GM12878 (cell line): ENCODE results near the gene NUDT14. TPM values are rescaled to one million over a fixed set of nuclear protein-coding genes. Genes with fewer than 3 reads are reported as not detected.

ENCODE experiments used
- ATAC-seq: fragments of 200-7000 bp; cut with Tn5 transposase; 3 replicates; pipeline ENCODE4 v1.9.1; 2020; ENCODE audit warnings: mild to moderate bottlenecking, moderate library complexity
- BruUV-seq: library from RNA; stranded (reverse); fragments of 400-500 nt; replicated peaks from 2 replicates; lab custom pipeline; 2021; lab: Mats Ljungman, UMichigan
- CTCF ChIA-PET: fragments of 300-600 bp; sonication (Branson Sonifier 250); formaldehyde crosslinking; extraction: SDS; loops from one replicate; lab custom pipeline; 2021; ENCODE audit warnings: inconsistent platforms; lab: Yijun Ruan, JAX
- POLR2A ChIA-PET: fragments of 350-600 bp; formaldehyde crosslinking; extraction: SDS; loops from one replicate; lab custom pipeline; 2021; ENCODE audit warnings: inconsistent platforms; lab: Charles Lee
- RAD21 ChIA-PET: fragments of 300-600 bp; sonication (Branson Sonifier 250); formaldehyde crosslinking; loops from one replicate; lab custom pipeline; 2023; ENCODE audit warnings: antibody characterized with exemption; ENCODE audit not compliant: unreplicated experiment; lab: Charles Lee
- SMC1A ChIA-PET: fragments of 300-600 bp; sonication (Branson Sonifier 250); formaldehyde crosslinking; loops from one replicate; lab custom pipeline; 2023; ENCODE audit not compliant: unreplicated experiment, uncharacterized antibody; lab: Charles Lee
- DNase-seq: peaks from one replicate; pipeline ENCODE4 v3.0.0-alpha.2; 2011; ENCODE audit warnings: low read depth, low spot score
- FAIRE-seq: peaks from 3 replicates; lab custom pipeline; 2011; peaks lifted over from hg19 to GRCh38; lab: Jason Lieb, UNC
- H2AFZ ChIP-seq: 2 replicates; pipeline ENCODE4 v1.6.0; 2011; ENCODE audit warnings: low read depth, low read length, control low read depth; ENCODE audit not compliant: control insufficient read depth
- H3K27ac ChIP-seq: 2 replicates; pipeline ENCODE4 v1.5.1; 2011; ENCODE audit warnings: control low read depth; ENCODE audit not compliant: control insufficient read depth, insufficient read depth
- H3K27me3 ChIP-seq, 2 experiments: replicated peaks in 1 of 2; 2 replicates each; pipeline versions ENCODE4 v1.6.0 to v1.6.1; 2011; ENCODE audit warnings: low read length in 1 of 2; ENCODE audit not compliant: control insufficient read depth in 2 of 2, insufficient read depth in 2 of 2
- H3K36me3 ChIP-seq, 2 experiments: 2 replicates each; pipeline ENCODE4 v1.5.1; 2011; ENCODE audit warnings: low read length in 1 of 2; ENCODE audit not compliant: control insufficient read depth in 2 of 2, insufficient read depth in 2 of 2
- H3K4me1 ChIP-seq: 2 replicates; pipeline ENCODE4 v1.6.1; 2011; ENCODE audit warnings: mild to moderate bottlenecking, low read length, moderate library complexity, mixed read lengths; ENCODE audit not compliant: control insufficient read depth, insufficient read depth
- H3K4me2 ChIP-seq: 2 replicates; pipeline ENCODE4 v1.6.0; 2011; ENCODE audit warnings: control low read depth; ENCODE audit not compliant: control insufficient read depth, insufficient read depth
- H3K4me3 ChIP-seq: fragments of 200-600 bp; sonication (generic); 2 replicates; pipeline ENCODE4 v1.5.1; 2016
- H3K79me2 ChIP-seq: 2 replicates; pipeline ENCODE4 v1.6.0; 2011; ENCODE audit warnings: low read length; ENCODE audit not compliant: control insufficient read depth, insufficient read depth
- H3K9ac ChIP-seq: 2 replicates; pipeline ENCODE4 v1.8.0; 2011; ENCODE audit warnings: low read length, control low read depth, mixed read lengths; ENCODE audit not compliant: control insufficient read depth, insufficient read depth
- H3K9me3 ChIP-seq: replicated peaks from 3 replicates; pipeline ENCODE4 v1.5.1; 2011; ENCODE audit warnings: mild to moderate bottlenecking, low read length; ENCODE audit not compliant: control insufficient read depth, insufficient read depth
- H4K20me1 ChIP-seq: 2 replicates; pipeline ENCODE4 v1.6.0; 2011; ENCODE audit not compliant: control insufficient read depth, insufficient read depth
- CEBPB ChIP-seq, 2 experiments: fragments of 150-350 bp in 1 of 2; IDR thresholded peaks; 2 replicates each; pipeline ENCODE4 v1.6.1; 2012 to 2014; ENCODE audit warnings: low read depth in 2 of 2, low read length in 2 of 2, borderline replicate concordance in 1 of 2, inconsistent platforms in 1 of 2
- NBN ChIP-seq: fragments of 450-650 bp; IDR thresholded peaks from 2 replicates; pipeline ENCODE4 v1.6.1; 2016
- NR2C1 ChIP-seq: fragments of 450-650 bp; IDR thresholded peaks from 2 replicates; pipeline ENCODE4 v1.6.1; 2017; ENCODE audit warnings: antibody characterized with exemption, mild to moderate bottlenecking, moderate library complexity
- RAD51 ChIP-seq: fragments of 450-650 bp; IDR thresholded peaks from 2 replicates; pipeline ENCODE4 v1.6.1; 2016; ENCODE audit warnings: moderate library complexity, mild to moderate bottlenecking, inconsistent platforms
- SIN3A ChIP-seq: IDR thresholded peaks from 2 replicates; pipeline ENCODE4 v1.6.1; 2012; ENCODE audit warnings: low read depth, low read length, improper control_type of control experiment
- TCF7 ChIP-seq: IDR thresholded peaks from 2 replicates; pipeline ENCODE4 v1.6.1; 2014; ENCODE audit warnings: antibody characterized with exemption, borderline replicate concordance
- ZNF24 ChIP-seq: fragments of 450-650 bp; IDR thresholded peaks from 2 replicates; pipeline ENCODE4 v1.6.1; 2017; ENCODE audit warnings: antibody characterized with exemption, mild to moderate bottlenecking
- WGBS: methylation state at CpG from one replicate; pipeline ENCODE4 v1.1.6; 2016; ENCODE audit warnings: low lambda C conversion rate; ENCODE audit not compliant: insufficient replicate concordance, insufficient coverage; ENCODE audit errors: missing lambda C conversion rate; 5-methylcytosine and 5-hydroxymethylcytosine counted together
- in situ Hi-C: fragments of 300-500 bp; cut with MboI; formaldehyde crosslinking; loops from 9 replicates; pipeline ENCODE4 v1.14.3; 2018; ENCODE audit warnings: mixed read lengths
- intact Hi-C: fragments of 100-400 bp; cut with micrococcal nuclease; formaldehyde crosslinking; loops from one replicate; pipeline ENCODE4 v1.14.2; 2022; ENCODE audit not compliant: unreplicated experiment
- polyA plus RNA-seq, 11 experiments: library from polyadenylated mRNA; depleted of rRNA in 4 of 11; unstranded in 6 of 11; stranded (reverse) in 5 of 11; fragments of >200 nt; fragmentation: Nextera tagmentation in 4 of 11; fragmentation: Illumina TruSeq in 1 of 11; extraction: Ambion mirVana in 4 of 11; extraction: Trizol in 1 of 11; gene quantifications; 1 replicate in 1 of 11; 2 replicates in 10 of 11; pipeline versions ENCODE4 v1.2.1 to v1.2.3, GENCODE V29; 2011 to 2016; ENCODE audit warnings: inconsistent platforms in 2 of 11, missing spikeins in 2 of 11, low read depth in 1 of 11
- total RNA-seq, 4 experiments: library from RNA; depleted of rRNA in 3 of 4; stranded (reverse); fragments of >200 nt in 3 of 4; fragmentation: Illumina TruSeq in 1 of 4; extraction: Trizol in 1 of 4; gene quantifications; 2 replicates each; pipeline versions ENCODE4 v1.2.1 to v1.2.3, GENCODE V29; 2013 to 2021
- TF ChIP-seq, protein P1 (sequence below): fragments of 450-650 bp; IDR thresholded peaks from 2 replicates; pipeline ENCODE4 v1.6.1; 2017; ENCODE audit warnings: borderline replicate concordance

Gene NUDT14
- total and polyA plus RNA-seq, 10 of the 15 experiments (the other 5 are each of a cell fraction or from before 2014, with no cell fraction given) = 0.62 to 6.8 (median 4.3) TPM; not detected in 1

DNA sequence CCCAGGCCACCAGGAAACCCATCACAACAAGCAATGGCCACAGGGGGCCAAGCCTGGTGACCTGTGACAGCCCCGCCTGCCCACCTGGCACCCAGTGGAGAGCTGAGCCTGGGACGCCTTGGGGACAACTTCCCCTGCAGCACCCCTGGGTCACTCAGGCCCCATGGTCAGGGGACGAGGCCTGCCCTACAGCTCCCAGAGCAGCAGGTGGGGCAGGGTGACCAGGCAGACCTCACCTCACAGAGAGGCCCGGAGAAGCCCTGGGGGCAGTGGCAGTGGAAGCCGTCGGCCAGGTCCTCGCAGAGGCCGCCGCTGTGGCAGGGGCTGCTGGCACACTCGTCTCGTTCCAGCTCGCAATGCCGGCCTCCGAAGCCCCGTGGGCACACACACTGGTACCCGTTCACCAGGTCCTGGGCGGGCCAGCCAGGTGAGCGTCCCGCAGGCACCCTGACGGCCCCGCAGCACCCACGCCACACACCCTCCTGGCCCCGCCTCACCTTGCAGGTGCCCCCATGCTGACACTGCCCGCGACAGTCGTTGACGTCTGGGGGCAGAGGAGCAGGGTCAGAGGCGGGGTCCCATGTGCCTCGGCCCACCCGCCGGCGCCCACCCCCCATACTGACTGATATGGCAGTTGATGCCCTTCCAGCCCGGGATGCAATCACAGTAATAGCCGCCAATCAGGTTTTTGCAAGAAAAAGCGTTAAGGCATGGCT is 30.6 kb downstream of the NUDT14 start:
- no peak overlapping the region for H3K27ac ChIP-seq
- H3K4me2 ChIP-seq = no peak overlapping the region
- ATAC-seq = no peak
- no peak for FAIRE-seq
- no peak overlapping the region for H3K9ac ChIP-seq
- no peaks in the 10 kb centered on the region for H3K79me2 ChIP-seq
- H3K36me3 ChIP-seq = no peaks in the 10 kb centered on the region
- TF ChIP-seq NR2C1 (no peak), SIN3A (no peak), NBN (no peak), ZNF24 (no peak), RAD51 (no peak), CEBPB (IDR thresholded peaks at IDR 0.05; ENCODE audit: borderline replicate concordance in 1 of 2, low read depth in 2 of 2, low read length in 2 of 2) (no peak), TCF7 (no peak)
- TF ChIP-seq, protein P1, sequence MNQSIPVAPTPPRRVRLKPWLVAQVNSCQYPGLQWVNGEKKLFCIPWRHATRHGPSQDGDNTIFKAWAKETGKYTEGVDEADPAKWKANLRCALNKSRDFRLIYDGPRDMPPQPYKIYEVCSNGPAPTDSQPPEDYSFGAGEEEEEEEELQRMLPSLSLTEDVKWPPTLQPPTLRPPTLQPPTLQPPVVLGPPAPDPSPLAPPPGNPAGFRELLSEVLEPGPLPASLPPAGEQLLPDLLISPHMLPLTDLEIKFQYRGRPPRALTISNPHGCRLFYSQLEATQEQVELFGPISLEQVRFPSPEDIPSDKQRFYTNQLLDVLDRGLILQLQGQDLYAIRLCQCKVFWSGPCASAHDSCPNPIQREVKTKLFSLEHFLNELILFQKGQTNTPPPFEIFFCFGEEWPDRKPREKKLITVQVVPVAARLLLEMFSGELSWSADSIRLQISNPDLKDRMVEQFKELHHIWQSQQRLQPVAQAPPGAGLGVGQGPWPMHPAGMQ = no peak
- no peaks in the 10 kb centered on the region for H3K4me1 ChIP-seq
- in situ Hi-C loops (no loop called here), intact Hi-C loops (no loop called here)
- RAD21 ChIA-PET = no interaction called here
- WGBS = 59% methylated on average over 35 of the region's 35 CpGs
- DNase-seq = no peak
- no peak overlapping the region for H3K4me3 ChIP-seq
- no peaks in the 10 kb centered on the region for H3K27me3 ChIP-seq
- POLR2A ChIA-PET = no interaction called here
- no TSS peak for BruUV-seq
- no peaks in the 10 kb centered on the region for H3K9me3 ChIP-seq
- H2AFZ ChIP-seq = no peak overlapping the region
- H4K20me1 ChIP-seq = no peaks in the 10 kb centered on the region
- SMC1A ChIA-PET = no interaction called here
- CTCF ChIA-PET = no interaction called here
